Tibial artery (tissue), 4 donors: Measurements from ENCODE around the gene FAHD2A.

Experiments
- DNase-seq, 2 donors: peaks; one replicate each; pipeline ENCODE4 v3.0.0-alpha.2; 2019
- H3K27ac ChIP-seq, 2 donors: fragments of 200-600 bp; sonication (generic) in 1 of 2; 1 replicate in 1 of 2; 2 replicates in 1 of 2; pipeline ENCODE4 v1.5.1; 2018 to 2019; ENCODE audit warnings: mild to moderate bottlenecking in 1 of 2
- H3K27me3 ChIP-seq, 2 donors: fragments of 200-600 bp; sonication (generic) in 1 of 2; one replicate each; pipeline versions ENCODE4 v1.5.1 to v1.6.0; 2016 to 2019
- H3K36me3 ChIP-seq, 3 donors: fragments of 200-600 bp; sonication (generic) in 2 of 3; one replicate each; pipeline ENCODE4 v1.5.1; 2016 to 2019; ENCODE audit warnings: mild to moderate bottlenecking in 2 of 3
- H3K4me1 ChIP-seq, 4 donors: fragments of 200-600 bp; sonication (generic) in 2 of 4; 1 replicate in 3 of 4; 2 replicates in 1 of 4; pipeline ENCODE4 v1.5.1; 2016 to 2019
- H3K4me3 ChIP-seq, 2 donors: fragments of 200-600 bp; sonication (generic) in 1 of 2; 1 replicate in 1 of 2; 2 replicates in 1 of 2; pipeline ENCODE4 v1.5.1; 2018 to 2019; ENCODE audit warnings: mild to moderate bottlenecking in 2 of 2
- H3K9me3 ChIP-seq, 3 donors: fragments of 200-600 bp; sonication (generic) in 1 of 3; one replicate each; pipeline ENCODE4 v1.5.1; 2016 to 2019
- intact Hi-C: fragments of 100-400 bp; cut with DNase I; formaldehyde crosslinking; loops from one replicate; pipeline ENCODE4 v1.15.0; 2023; ENCODE audit warnings: low total_unique reads
- TF ChIP-seq, protein P1 (sequence below), 2 experiments: fragments of 200-600 bp in 1 of 2; fragments of 450-650 bp in 1 of 2; IDR thresholded peaks; one replicate each; pipeline ENCODE4 v1.5.1; 2017 to 2019; ENCODE audit warnings: antibody characterized with exemption in 2 of 2, mild to moderate bottlenecking in 1 of 2, moderate library complexity in 1 of 2

Gene FAHD2A

DNA sequence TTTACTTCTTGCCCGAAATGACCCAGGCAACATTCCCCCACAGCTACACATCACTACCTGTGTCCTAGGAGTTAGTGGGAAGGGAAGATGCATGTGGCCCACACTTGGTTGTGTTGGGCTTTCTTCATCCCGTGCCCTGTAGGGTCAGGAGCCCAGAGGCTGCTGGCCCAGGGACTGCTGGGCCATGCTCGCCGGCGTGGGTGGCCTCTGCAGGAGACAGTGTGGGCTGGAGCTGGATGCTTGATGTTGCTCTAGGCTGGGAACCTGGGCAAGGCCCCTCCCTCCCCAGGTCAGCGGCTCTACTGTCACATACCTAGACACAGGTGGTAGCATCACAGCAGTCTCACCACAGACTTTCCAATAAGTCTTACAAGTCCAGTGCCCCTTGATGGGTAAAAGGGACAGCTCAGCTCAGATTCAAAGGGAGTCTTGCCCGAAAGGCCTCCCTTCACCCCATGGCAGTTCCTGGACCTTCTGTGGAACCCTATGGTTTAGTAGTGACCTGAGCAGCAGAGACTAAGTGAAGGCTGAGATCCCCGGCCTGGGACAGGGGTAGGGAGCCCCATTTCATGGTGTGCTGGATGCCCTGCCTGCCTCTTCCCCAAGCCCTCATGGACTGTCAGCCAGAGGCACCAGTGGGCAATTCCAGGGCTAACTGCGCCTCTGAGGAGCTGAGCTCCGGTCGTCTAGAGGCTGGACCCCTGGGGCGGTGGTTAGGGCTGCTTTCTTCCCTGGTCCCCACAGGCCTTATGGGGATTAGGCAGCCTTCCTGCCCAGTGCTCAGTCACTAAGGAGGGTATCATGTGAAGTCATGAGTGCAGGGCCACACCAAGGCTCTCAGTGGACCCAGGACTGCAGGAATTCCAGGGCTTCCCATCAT is 45.4 kb upstream of the FAHD2A start:
- Histone ChIP-seq H3K27ac (no peak overlapping the region), H3K4me1 (no peaks in the 10 kb centered on the region), H3K4me3 (no peak overlapping the region), H3K36me3 (no peaks in the 10 kb centered on the region), H3K27me3 (no peaks in the 10 kb centered on the region), H3K9me3 (peaks cover 0 to 5% (median 0%) of the 10 kb centered on the region in 3 donors)
- peak in 1 of 2 donors; percentile 39 for DNase-seq
- intact Hi-C loops: no loop called here
- TF ChIP-seq, protein P1, sequence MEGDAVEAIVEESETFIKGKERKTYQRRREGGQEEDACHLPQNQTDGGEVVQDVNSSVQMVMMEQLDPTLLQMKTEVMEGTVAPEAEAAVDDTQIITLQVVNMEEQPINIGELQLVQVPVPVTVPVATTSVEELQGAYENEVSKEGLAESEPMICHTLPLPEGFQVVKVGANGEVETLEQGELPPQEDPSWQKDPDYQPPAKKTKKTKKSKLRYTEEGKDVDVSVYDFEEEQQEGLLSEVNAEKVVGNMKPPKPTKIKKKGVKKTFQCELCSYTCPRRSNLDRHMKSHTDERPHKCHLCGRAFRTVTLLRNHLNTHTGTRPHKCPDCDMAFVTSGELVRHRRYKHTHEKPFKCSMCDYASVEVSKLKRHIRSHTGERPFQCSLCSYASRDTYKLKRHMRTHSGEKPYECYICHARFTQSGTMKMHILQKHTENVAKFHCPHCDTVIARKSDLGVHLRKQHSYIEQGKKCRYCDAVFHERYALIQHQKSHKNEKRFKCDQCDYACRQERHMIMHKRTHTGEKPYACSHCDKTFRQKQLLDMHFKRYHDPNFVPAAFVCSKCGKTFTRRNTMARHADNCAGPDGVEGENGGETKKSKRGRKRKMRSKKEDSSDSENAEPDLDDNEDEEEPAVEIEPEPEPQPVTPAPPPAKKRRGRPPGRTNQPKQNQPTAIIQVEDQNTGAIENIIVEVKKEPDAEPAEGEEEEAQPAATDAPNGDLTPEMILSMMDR (IDR thresholded peaks at IDR 0.05): no peak

DNA sequence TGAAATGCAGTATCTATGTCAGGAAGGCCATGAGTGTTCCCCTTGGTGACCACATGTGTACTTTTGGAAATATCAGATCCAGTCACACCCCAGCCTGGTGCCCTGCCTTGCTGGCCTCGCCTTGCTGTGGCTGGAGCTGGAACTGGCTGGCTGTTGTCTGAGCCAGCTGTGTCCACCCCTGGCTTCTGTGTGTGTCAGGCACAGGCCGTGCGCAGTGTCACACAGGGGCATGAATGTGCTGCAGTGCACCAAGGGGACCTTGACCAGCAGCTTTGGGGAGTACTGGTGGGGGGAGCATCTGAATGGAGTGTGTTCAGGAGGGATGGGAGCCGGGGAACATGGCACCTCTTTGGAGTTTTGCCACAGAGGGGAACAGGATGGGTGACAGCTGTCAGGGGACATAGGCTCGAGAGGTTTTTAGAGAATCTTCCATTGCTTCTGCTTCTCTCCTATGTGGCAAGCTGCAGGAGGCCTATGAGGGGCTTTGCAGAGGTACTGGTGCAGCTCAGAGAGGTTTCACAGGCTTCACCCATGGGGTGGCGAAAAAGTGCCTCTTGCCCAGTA is 44.7 kb upstream of the FAHD2A start:
- peaks cover 0 to 5% (median 0%) of the 10 kb centered on the region in 3 donors for H3K9me3 ChIP-seq
- no peak overlapping the region for H3K4me3 ChIP-seq
- H3K27me3 ChIP-seq: no peaks in the 10 kb centered on the region
- no peak overlapping the region for H3K27ac ChIP-seq
- TF ChIP-seq, protein P1 (IDR thresholded peaks at IDR 0.05): no peak
- no peaks in the 10 kb centered on the region for H3K4me1 ChIP-seq
- peak in 1 of 2 donors; percentile 33 for DNase-seq
- intact Hi-C loops: no loop called here
- no peaks in the 10 kb centered on the region for H3K36me3 ChIP-seq

- H3K9me3 ChIP-seq: peaks cover 0 to 5% (median 0%) of the 10 kb centered on the region in 3 donors
- no peak overlapping the region for H3K4me3 ChIP-seq
- DNase-seq: peak in 1 of 2 donors; percentile 17
- intact Hi-C loops: no loop called here
- H3K27me3 ChIP-seq: no peaks in the 10 kb centered on the region
- no peaks in the 10 kb centered on the region for H3K4me1 ChIP-seq
- TF ChIP-seq, protein P1 (IDR thresholded peaks at IDR 0.05): no peak
- H3K36me3 ChIP-seq: no peaks in the 10 kb centered on the region
- H3K27ac ChIP-seq: no peak overlapping the region
Measured at GRCh38 chr2:95359031-95359430, 43.5 kb upstream of the FAHD2A start.

GRCh38 chr2:95359501-95359930 is 43.0 kb upstream of the FAHD2A start:
- H3K27me3 ChIP-seq: no peaks in the 10 kb centered on the region
- no peak overlapping the region for H3K4me3 ChIP-seq
- no peaks in the 10 kb centered on the region for H3K4me1 ChIP-seq
- H3K36me3 ChIP-seq: no peaks in the 10 kb centered on the region
- DNase-seq: peak; percentile 16 to 42
- TF ChIP-seq, protein P1 (IDR thresholded peaks at IDR 0.05): no peak
- intact Hi-C loops: no loop called here
- H3K27ac ChIP-seq: no peak overlapping the region
- peaks cover 0 to 5% (median 0%) of the 10 kb centered on the region in 3 donors for H3K9me3 ChIP-seq

DNA sequence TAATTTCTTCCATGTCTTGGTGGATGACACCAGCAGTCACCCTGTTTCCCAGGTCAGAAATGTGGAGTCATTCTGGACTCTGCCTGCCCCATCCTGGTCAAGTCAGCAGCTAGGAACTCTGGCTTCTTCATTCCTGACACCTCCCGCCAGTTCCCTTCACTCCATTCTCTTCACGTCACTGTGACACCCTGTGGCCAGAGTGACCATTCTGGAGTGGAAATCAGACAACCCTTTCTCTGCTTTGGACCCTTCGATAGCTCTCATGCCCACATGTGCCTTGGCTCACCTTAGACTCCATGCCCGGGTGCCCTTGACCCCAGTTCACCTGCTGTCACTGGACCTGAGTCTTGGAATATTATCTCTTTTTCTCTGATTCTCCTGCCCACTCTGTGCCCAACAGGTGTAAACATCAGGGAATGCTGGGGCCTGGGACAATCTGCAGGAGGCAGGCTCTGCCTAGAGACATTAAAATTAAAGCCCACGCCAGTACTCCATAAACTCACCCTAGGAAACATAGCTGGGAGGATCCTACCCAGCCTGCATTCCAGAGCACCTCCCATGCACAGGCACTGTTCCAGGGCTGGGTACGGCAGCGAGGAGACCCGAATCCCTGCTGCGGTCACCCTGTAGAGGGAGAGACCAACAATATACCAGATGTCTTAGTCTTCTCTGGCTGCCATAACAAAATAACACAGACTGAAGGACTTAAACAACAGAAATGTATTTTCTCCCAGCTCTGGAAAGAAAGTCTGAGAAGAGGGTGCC is 41.1 kb upstream of the FAHD2A start:
- Histone ChIP-seq H3K4me3 (no peak overlapping the region), H3K27me3 (no peaks in the 10 kb centered on the region), H3K9me3 (peaks cover 0 to 5% (median 0%) of the 10 kb centered on the region in 3 donors), H3K4me1 (no peaks in the 10 kb centered on the region), H3K27ac (no peak overlapping the region), H3K36me3 (no peaks in the 10 kb centered on the region)
- intact Hi-C loops: no loop called here
- TF ChIP-seq, protein P1 (IDR thresholded peaks at IDR 0.05): no peak
- peak; percentile 12 to 23 for DNase-seq
